OCI-LY1 (cell line): ENCODE measurements around the gene STT3B.

ENCODE experiments used
- H2AFZ ChIP-seq: fragments of 200-600 bp; sonication (generic), shearing (Covaris generic); 2 replicates; pipeline ENCODE4 v1.6.0; 2014; ENCODE audit warnings: antibody characterized with exemption, mild to moderate bottlenecking, low read length
- H3F3A ChIP-seq: fragments of 200-600 bp; sonication (generic), shearing (Covaris generic); 2 replicates; pipeline ENCODE4 v1.6.0; 2014; ENCODE audit warnings: mild to moderate bottlenecking, antibody characterized with exemption, low read length, moderate library complexity; ENCODE audit not compliant: insufficient read depth
- H3K27ac ChIP-seq: fragments of 200-600 bp; sonication (generic); 2 replicates; pipeline ENCODE4 v1.5.1; 2014; ENCODE audit warnings: low read length, mixed run types, mild to moderate bottlenecking, low read depth; ENCODE audit not compliant: poor library complexity, severe bottlenecking
- H3K27me3 ChIP-seq: fragments of 200-600 bp; sonication (generic); 2 replicates; pipeline ENCODE4 v1.6.0; 2014; ENCODE audit warnings: antibody characterized with exemption, mild to moderate bottlenecking, low read length, moderate library complexity; ENCODE audit not compliant: insufficient read depth
- H3K36me3 ChIP-seq: fragments of 200-600 bp; sonication (generic); 2 replicates; pipeline ENCODE4 v1.6.1; 2014; ENCODE audit warnings: mild to moderate bottlenecking, antibody characterized with exemption, low read length, moderate library complexity, mixed read lengths; ENCODE audit not compliant: insufficient read depth
- H3K4me1 ChIP-seq: fragments of 200-600 bp; sonication (generic); 2 replicates; pipeline ENCODE4 v1.5.1; 2014; ENCODE audit warnings: mild to moderate bottlenecking, low read length, moderate library complexity; ENCODE audit not compliant: insufficient read depth, severe bottlenecking
- H3K4me2 ChIP-seq: fragments of 200-600 bp; sonication (generic), shearing (Covaris generic); 2 replicates; pipeline ENCODE4 v1.6.1; 2014; ENCODE audit warnings: low read length
- H3K4me3 ChIP-seq: fragments of 200-600 bp; sonication (generic); 2 replicates; pipeline ENCODE4 v1.5.1; 2014; ENCODE audit warnings: low read length, low read depth, mild to moderate bottlenecking, mixed read lengths; ENCODE audit not compliant: poor library complexity, severe bottlenecking
- H3K79me2 ChIP-seq: fragments of 200-600 bp; shearing (Covaris generic); 2 replicates; pipeline ENCODE4 v1.6.1; 2016; ENCODE audit warnings: mixed run types, low read length, mixed read lengths; ENCODE audit not compliant: insufficient read depth
- H3K9ac ChIP-seq: fragments of 200-600 bp; sonication (generic), shearing (Covaris generic); 2 replicates; pipeline ENCODE4 v1.6.1; 2014; ENCODE audit warnings: mild to moderate bottlenecking, low read length, mixed read lengths
- H3K9me2 ChIP-seq: fragments of 200-600 bp; sonication (generic), shearing (Covaris generic); 2 replicates; pipeline ENCODE4 v1.6.1; 2014; ENCODE audit warnings: low read depth, mild to moderate bottlenecking, low read length, mixed read lengths
- H3K9me3 ChIP-seq: fragments of 200-600 bp; shearing (Covaris generic); 2 replicates; pipeline ENCODE4 v1.6.1; 2014; ENCODE audit warnings: low read length, mixed read lengths
- H4K20me1 ChIP-seq: fragments of 200-600 bp; sonication (generic), shearing (Covaris generic); 2 replicates; pipeline ENCODE4 v1.6.0; 2016; ENCODE audit warnings: mild to moderate bottlenecking, low read length; ENCODE audit not compliant: insufficient read depth
- EZH2 ChIP-seq: fragments of 200-600 bp; sonication (generic), shearing (Covaris generic); IDR thresholded peaks from 2 replicates; pipeline ENCODE4 v1.8.0; 2017; ENCODE audit warnings: borderline replicate concordance, mixed run types, mild to moderate bottlenecking, antibody characterized with exemption, low read length, moderate library complexity, mixed read lengths
- TF ChIP-seq, protein P1 (sequence below): fragments of 200-600 bp; sonication (generic), shearing (Covaris generic); IDR thresholded peaks from 2 replicates; pipeline ENCODE4 v1.5.1; 2017; ENCODE audit warnings: mild to moderate bottlenecking, antibody characterized with exemption, low read length, moderate library complexity, mixed read lengths

Gene STT3B

GRCh38 chr3:31491660-31492059 is 41.1 kb upstream of the STT3B start:
- H3K4me1 ChIP-seq = no peaks in the 10 kb centered on the region
- no peaks in the 10 kb centered on the region for H3K27me3 ChIP-seq
- no peaks in the 10 kb centered on the region for H3K9me2 ChIP-seq
- H3K4me2 ChIP-seq = no peak overlapping the region
- no peak for TF ChIP-seq EZH2
- TF ChIP-seq, protein P1, sequence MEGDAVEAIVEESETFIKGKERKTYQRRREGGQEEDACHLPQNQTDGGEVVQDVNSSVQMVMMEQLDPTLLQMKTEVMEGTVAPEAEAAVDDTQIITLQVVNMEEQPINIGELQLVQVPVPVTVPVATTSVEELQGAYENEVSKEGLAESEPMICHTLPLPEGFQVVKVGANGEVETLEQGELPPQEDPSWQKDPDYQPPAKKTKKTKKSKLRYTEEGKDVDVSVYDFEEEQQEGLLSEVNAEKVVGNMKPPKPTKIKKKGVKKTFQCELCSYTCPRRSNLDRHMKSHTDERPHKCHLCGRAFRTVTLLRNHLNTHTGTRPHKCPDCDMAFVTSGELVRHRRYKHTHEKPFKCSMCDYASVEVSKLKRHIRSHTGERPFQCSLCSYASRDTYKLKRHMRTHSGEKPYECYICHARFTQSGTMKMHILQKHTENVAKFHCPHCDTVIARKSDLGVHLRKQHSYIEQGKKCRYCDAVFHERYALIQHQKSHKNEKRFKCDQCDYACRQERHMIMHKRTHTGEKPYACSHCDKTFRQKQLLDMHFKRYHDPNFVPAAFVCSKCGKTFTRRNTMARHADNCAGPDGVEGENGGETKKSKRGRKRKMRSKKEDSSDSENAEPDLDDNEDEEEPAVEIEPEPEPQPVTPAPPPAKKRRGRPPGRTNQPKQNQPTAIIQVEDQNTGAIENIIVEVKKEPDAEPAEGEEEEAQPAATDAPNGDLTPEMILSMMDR = no peak
- no peaks in the 10 kb centered on the region for H4K20me1 ChIP-seq
- no peaks in the 10 kb centered on the region for H3K79me2 ChIP-seq
- H3K27ac ChIP-seq = no peak overlapping the region
- no peaks in the 10 kb centered on the region; the same call in 1 of the 2 replicates for H3K36me3 ChIP-seq
- no peaks in the 10 kb centered on the region for H3F3A ChIP-seq
- no peak overlapping the region for H2AFZ ChIP-seq
- no peak overlapping the region for H3K4me3 ChIP-seq
- H3K9ac ChIP-seq = no peak overlapping the region
- peaks cover 21% of the 10 kb centered on the region; the same call in 1 of the 2 replicates for H3K9me3 ChIP-seq

DNA sequence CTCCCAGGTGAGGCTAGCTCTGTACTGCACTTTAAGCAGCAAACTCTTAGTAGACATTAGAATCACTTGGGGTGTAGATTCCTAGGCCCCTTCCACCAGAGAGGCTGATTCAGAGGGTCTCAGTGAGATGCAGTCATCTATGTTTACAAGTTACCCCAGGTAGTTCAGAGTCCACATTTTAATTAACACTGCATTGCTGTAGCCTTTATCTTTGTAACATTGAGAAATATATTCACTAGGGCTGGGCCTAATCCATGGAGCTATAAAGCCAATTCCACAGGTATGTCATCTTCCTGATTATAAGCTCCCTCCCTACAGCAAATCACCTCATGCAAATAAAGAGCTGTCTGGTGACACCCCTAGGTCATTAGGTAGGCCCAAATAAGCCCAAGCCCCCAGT is 39.6 kb upstream of the STT3B start:
- Histone ChIP-seq H3K9me3 (peaks cover 23% of the 10 kb centered on the region; the same call in 1 of the 2 replicates), H3K9me2 (no peaks in the 10 kb centered on the region), H2AFZ (no peak overlapping the region), H3K4me1 (no peaks in the 10 kb centered on the region), H3K27ac (no peak overlapping the region), H4K20me1 (no peaks in the 10 kb centered on the region), H3K36me3 (no peaks in the 10 kb centered on the region; the same call in 1 of the 2 replicates), H3K27me3 (no peaks in the 10 kb centered on the region), H3K4me2 (no peak overlapping the region), H3K9ac (no peak overlapping the region), H3F3A (no peaks in the 10 kb centered on the region), H3K79me2 (no peaks in the 10 kb centered on the region), H3K4me3 (no peak overlapping the region)
- TF ChIP-seq EZH2 = no peak
- TF ChIP-seq, protein P1 = no peak

DNA sequence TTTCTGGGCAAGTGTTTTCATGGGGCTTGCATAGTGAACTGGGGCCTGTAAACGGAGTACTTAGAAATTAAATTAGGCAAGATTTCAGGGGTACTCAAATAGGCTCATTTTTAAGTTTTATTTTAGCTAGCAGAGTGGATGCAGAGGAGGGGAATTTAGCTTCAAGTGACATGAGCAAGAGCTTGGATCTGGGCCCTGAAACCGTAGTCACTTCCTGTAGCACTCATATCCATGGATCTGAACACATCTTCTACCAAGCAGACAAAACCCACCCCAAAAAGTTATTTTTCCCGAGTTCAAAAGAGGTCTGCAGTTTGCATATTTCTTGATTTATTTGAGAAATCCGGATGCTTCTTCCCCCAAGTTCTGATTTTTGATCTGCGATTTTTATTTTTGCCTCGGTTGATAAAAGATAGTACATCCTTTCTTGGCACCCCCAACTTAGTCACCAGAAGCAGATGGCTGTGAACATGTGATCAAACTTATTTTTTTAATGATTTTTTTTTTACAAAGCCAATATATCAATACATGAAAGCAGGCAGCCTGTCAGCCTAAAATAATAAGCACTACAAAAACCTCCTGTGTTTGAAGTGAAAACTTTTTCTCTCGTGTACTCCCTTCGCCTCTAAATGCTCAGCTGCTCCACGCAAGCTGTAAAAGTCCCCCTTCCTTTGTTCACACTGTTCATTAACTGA is 36.6 kb upstream of the STT3B start:
- Histone ChIP-seq H3K79me2 (no peaks in the 10 kb centered on the region), H3F3A (no peaks in the 10 kb centered on the region), H3K4me2 (no peak overlapping the region), H3K27me3 (no peaks in the 10 kb centered on the region), H3K4me1 (no peaks in the 10 kb centered on the region), H3K9me2 (no peaks in the 10 kb centered on the region), H4K20me1 (no peaks in the 10 kb centered on the region), H2AFZ (no peak overlapping the region), H3K4me3 (no peak overlapping the region), H3K9me3 (peaks cover 11% of the 10 kb centered on the region; the same call in 1 of the 2 replicates), H3K36me3 (no peaks in the 10 kb centered on the region; the same call in 1 of the 2 replicates), H3K27ac (no peak overlapping the region), H3K9ac (no peak overlapping the region)
- TF ChIP-seq EZH2 = no peak
- TF ChIP-seq, protein P1 = no peak
